HepG2 (cell line): ENCODE results near the gene SSBP4. TPM values are rescaled to one million over a fixed set of nuclear protein-coding genes. Genes with fewer than 3 reads are reported as not detected.

Experiments used
- HNRNPLL ChIP-seq: fragments of 200-400 bp; formaldehyde crosslinking; IDR thresholded peaks from 2 replicates; pipeline ENCODE4 v1.6.1; 2017; ENCODE audit warnings: mild to moderate bottlenecking, low read depth, low read length; ENCODE audit not compliant: poor library complexity, severe bottlenecking
- LCORL ChIP-seq, 2 experiments: fragments of 450-650 bp in 1 of 2; sonication (generic) in 1 of 2; formaldehyde crosslinking in 1 of 2; IDR thresholded peaks; 2 replicates each; pipeline versions ENCODE4 v1.5.0 to v1.6.1; 2017 to 2020; ENCODE audit warnings: antibody characterized with exemption in 1 of 2, missing genetic modification reagents in 1 of 2
- NFIC ChIP-seq: IDR thresholded peaks from 2 replicates; pipeline ENCODE4 v1.6.1; 2012; ENCODE audit warnings: mild to moderate bottlenecking, low read length, inconsistent platforms
- RAD21 ChIP-seq: fragments of 450-650 bp; formaldehyde crosslinking; IDR thresholded peaks from 2 replicates; pipeline ENCODE4 v1.5.0; 2020; ENCODE audit warnings: mild to moderate bottlenecking
- REL ChIP-seq: sonication (generic); formaldehyde crosslinking; conservative IDR thresholded peaks from 2 replicates; pipeline ENCODE4 v1.8.0; 2022; ENCODE audit warnings: mild to moderate bottlenecking, missing genetic modification reagents, moderate library complexity
- RNF2 ChIP-seq: fragments of 450-650 bp; conservative IDR thresholded peaks from 2 replicates; pipeline ENCODE4 v1.6.1; 2016; ENCODE audit warnings: low read depth
- SIN3A ChIP-seq: IDR thresholded peaks from 2 replicates; pipeline ENCODE4 v1.6.1; 2011; ENCODE audit warnings: low read depth, mild to moderate bottlenecking, control low read depth, low read length, borderline replicate concordance
- SIX1 ChIP-seq: sonication (generic); formaldehyde crosslinking; IDR thresholded peaks from 2 replicates; pipeline ENCODE4 v1.4.0; 2020; ENCODE audit warnings: missing genetic modification reagents, borderline replicate concordance
- SNRNP70 ChIP-seq: fragments of 200-400 bp; formaldehyde crosslinking; IDR thresholded peaks from 2 replicates; pipeline ENCODE4 v1.6.1; 2017; ENCODE audit warnings: mild to moderate bottlenecking, low read depth, low read length, moderate library complexity
- U2AF1 ChIP-seq: fragments of 200-400 bp; formaldehyde crosslinking; optimal IDR thresholded peaks from 2 replicates; pipeline ENCODE3; 2017; ENCODE audit warnings: mild to moderate bottlenecking, low read depth, low read length
- ZBTB21 ChIP-seq: sonication (generic); formaldehyde crosslinking; IDR thresholded peaks from 2 replicates; pipeline ENCODE4 v1.4.0; 2020; ENCODE audit warnings: missing genetic modification reagents
- ZIK1 ChIP-seq: sonication (generic); formaldehyde crosslinking; IDR thresholded peaks from 2 replicates; pipeline ENCODE4 v1.5.0; 2020; ENCODE audit warnings: mild to moderate bottlenecking, low read depth, missing genetic modification reagents, borderline replicate concordance
- ZNF180 ChIP-seq: sonication (generic); formaldehyde crosslinking; IDR thresholded peaks from 2 replicates; pipeline ENCODE4 v1.4.0; 2020; ENCODE audit warnings: low read depth, missing genetic modification reagents, borderline replicate concordance
- ZNF768 ChIP-seq: sonication (generic); formaldehyde crosslinking; IDR thresholded peaks from 2 replicates; pipeline ENCODE4 v1.4.0; 2020; ENCODE audit warnings: missing genetic modification reagents
- polyA plus RNA-seq, 8 experiments: library from polyadenylated mRNA; depleted of rRNA in 3 of 8; stranded (reverse) in 7 of 8; unstranded in 1 of 8; fragments of >200 nt; fragmentation: Illumina TruSeq in 4 of 8; extraction: Trizol in 4 of 8; gene quantifications; 2 replicates each; pipeline versions ENCODE4 v1.2.1 to v1.2.3, GENCODE V29; 2011 to 2016; ENCODE audit warnings: low read depth in 4 of 8, missing spikeins in 1 of 8, mixed read lengths in 1 of 8; ENCODE audit not compliant: insufficient read depth in 1 of 8
- total RNA-seq, 5 experiments: library from RNA; depleted of rRNA; stranded (reverse); fragments of >200 nt; fragmentation: Illumina TruSeq; extraction: Trizol; gene quantifications; 2 replicates each; pipeline ENCODE4 v1.2.3, GENCODE V29; 2016; ENCODE audit warnings: low read depth in 1 of 5
- TF ChIP-seq, protein P1 (sequence below): IDR thresholded peaks from 2 replicates; pipeline ENCODE4 v1.6.1; 2016; ENCODE audit warnings: missing biosample characterization, missing genetic modification reagents, low read depth
- TF ChIP-seq, protein P2 (sequence below): sonication (generic); formaldehyde crosslinking; IDR thresholded peaks from 2 replicates; pipeline ENCODE4 v1.5.1; 2020; ENCODE audit warnings: missing genetic modification reagents, mild to moderate bottlenecking, borderline replicate concordance
- TF ChIP-seq, protein P3 (sequence below): sonication (generic); formaldehyde crosslinking; IDR thresholded peaks from 2 replicates; pipeline ENCODE4 v1.4.0; 2020; ENCODE audit warnings: missing genetic modification reagents, borderline replicate concordance
- TF ChIP-seq, protein P4 (sequence below): sonication (generic); formaldehyde crosslinking; IDR thresholded peaks from 2 replicates; pipeline ENCODE4 v1.8.1; 2022; ENCODE audit warnings: mild to moderate bottlenecking, missing genetic modification reagents
- TF ChIP-seq, protein P5 (sequence below): sonication (generic); formaldehyde crosslinking; IDR thresholded peaks from 2 replicates; pipeline ENCODE4 v1.9.0; 2022; ENCODE audit warnings: low read depth, missing genetic modification reagents
- TF ChIP-seq, protein P6 (sequence below): sonication (generic); formaldehyde crosslinking; IDR thresholded peaks from 2 replicates; pipeline ENCODE4 v1.4.0; 2020; ENCODE audit warnings: missing genetic modification reagents, low read depth, mild to moderate bottlenecking, borderline replicate concordance

The SSBP4 gene
- total and polyA plus RNA-seq, 2 of the 13 experiments (the other 11 are each of a cell fraction or from before 2014, with no cell fraction given): 20.8 to 39.5 TPM

DNA sequence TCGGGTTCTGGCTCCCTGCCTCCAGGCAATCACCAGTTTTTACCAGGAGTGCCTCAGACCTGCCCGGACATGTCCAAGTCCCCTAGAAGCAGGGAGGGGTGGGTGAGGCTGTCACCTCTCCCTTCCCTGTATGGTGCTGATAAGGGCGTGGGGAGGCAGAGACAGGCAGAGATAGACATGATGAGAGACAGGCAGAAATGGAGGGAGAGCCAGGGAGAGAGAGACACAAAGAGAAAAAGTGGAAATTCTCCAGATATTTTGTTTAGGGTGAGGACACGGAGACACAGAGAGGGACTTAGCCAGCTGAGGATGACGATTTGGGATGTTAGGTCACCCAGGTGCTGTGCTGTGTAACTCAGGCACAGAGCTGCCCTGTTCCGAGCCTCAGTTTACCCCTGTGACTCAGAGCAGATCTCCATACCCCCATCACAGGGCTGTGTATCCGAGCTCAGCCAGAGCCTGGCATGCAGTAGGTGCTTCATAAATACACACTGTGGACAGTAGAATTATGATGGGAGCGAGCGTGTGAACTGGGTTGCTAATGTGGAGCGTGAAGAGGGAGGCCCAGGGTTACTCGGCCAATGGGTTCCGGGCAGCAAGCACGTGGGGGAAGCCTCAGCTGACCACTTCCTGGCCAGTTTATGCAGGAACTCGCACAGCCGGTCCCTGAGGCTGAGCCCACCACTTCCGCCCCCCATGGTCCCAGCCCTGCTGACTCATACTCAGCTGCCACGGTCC lies 45.1 kb upstream of the SSBP4 start (continued):
- TF ChIP-seq, protein P1, sequence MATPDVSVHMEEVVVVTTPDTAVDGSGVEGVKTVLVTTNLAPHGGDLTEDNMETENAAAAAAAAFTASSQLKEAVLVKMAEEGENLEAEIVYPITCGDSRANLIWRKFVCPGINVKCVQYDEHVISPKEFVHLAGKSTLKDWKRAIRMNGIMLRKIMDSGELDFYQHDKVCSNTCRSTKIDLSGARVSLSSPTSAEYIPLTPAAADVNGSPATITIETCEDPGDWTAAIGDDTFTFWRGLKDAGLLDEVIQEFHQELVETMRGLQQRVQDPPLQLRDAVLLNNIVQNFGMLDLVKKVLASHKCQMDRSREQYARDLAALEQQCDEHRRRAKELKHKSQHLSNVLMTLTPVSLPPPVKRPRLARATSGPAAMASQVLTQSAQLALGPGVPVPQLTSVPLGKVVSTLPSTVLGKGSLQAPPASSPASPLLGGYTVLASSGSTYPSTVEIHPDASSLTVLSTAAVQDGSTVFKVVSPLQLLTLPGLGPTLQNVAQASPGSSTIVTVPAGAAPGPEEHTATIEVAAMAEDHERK: no peak
- no peak for TF ChIP-seq SNRNP70
- TF ChIP-seq REL (CRISPR knock-in tag): no peak
- no peak for TF ChIP-seq SIN3A
- TF ChIP-seq, protein P2, sequence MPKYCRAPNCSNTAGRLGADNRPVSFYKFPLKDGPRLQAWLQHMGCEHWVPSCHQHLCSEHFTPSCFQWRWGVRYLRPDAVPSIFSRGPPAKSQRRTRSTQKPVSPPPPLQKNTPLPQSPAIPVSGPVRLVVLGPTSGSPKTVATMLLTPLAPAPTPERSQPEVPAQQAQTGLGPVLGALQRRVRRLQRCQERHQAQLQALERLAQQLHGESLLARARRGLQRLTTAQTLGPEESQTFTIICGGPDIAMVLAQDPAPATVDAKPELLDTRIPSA (CRISPR knock-in tag): no peak
- TF ChIP-seq, protein P3, sequence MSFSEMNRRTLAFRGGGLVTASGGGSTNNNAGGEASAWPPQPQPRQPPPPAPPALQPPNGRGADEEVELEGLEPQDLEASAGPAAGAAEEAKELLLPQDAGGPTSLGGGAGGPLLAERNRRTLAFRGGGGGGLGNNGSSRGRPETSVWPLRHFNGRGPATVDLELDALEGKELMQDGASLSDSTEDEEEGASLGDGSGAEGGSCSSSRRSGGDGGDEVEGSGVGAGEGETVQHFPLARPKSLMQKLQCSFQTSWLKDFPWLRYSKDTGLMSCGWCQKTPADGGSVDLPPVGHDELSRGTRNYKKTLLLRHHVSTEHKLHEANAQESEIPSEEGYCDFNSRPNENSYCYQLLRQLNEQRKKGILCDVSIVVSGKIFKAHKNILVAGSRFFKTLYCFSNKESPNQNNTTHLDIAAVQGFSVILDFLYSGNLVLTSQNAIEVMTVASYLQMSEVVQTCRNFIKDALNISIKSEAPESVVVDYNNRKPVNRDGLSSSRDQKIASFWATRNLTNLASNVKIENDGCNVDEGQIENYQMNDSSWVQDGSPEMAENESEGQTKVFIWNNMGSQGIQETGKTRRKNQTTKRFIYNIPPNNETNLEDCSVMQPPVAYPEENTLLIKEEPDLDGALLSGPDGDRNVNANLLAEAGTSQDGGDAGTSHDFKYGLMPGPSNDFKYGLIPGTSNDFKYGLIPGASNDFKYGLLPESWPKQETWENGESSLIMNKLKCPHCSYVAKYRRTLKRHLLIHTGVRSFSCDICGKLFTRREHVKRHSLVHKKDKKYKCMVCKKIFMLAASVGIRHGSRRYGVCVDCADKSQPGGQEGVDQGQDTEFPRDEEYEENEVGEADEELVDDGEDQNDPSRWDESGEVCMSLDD (CRISPR knock-in tag): no peak
- TF ChIP-seq, protein P4, sequence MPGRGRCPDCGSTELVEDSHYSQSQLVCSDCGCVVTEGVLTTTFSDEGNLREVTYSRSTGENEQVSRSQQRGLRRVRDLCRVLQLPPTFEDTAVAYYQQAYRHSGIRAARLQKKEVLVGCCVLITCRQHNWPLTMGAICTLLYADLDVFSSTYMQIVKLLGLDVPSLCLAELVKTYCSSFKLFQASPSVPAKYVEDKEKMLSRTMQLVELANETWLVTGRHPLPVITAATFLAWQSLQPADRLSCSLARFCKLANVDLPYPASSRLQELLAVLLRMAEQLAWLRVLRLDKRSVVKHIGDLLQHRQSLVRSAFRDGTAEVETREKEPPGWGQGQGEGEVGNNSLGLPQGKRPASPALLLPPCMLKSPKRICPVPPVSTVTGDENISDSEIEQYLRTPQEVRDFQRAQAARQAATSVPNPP: no peak
- TF ChIP-seq RNF2: peak; percentile 52; the same call in 1 of the 2 replicates
- TF ChIP-seq, protein P5, sequence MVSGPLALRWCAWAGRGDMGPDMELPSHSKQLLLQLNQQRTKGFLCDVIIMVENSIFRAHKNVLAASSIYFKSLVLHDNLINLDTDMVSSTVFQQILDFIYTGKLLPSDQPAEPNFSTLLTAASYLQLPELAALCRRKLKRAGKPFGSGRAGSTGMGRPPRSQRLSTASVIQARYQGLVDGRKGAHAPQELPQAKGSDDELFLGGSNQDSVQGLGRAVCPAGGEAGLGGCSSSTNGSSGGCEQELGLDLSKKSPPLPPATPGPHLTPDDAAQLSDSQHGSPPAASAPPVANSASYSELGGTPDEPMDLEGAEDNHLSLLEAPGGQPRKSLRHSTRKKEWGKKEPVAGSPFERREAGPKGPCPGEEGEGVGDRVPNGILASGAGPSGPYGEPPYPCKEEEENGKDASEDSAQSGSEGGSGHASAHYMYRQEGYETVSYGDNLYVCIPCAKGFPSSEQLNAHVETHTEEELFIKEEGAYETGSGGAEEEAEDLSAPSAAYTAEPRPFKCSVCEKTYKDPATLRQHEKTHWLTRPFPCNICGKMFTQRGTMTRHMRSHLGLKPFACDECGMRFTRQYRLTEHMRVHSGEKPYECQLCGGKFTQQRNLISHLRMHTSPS (CRISPR knock-in tag): no peak
- TF ChIP-seq ZNF768: peak; percentile 90
- TF ChIP-seq, protein P6, sequence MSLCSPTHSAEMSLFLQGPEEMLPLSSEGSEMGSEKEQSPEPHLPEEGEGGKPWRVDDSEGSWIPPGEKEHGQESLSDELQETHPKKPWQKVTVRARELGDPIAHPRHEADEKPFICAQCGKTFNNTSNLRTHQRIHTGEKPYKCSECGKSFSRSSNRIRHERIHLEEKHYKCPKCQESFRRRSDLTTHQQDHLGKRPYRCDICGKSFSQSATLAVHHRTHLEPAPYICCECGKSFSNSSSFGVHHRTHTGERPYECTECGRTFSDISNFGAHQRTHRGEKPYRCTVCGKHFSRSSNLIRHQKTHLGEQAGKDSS (CRISPR knock-in tag): no peak
- TF ChIP-seq ZIK1 (CRISPR knock-in tag): peak; percentile 88; the same call in 1 of the 2 replicates
- TF ChIP-seq RAD21 (CRISPR knock-in tag): no peak
- TF ChIP-seq SIX1: no peak
- TF ChIP-seq HNRNPLL: no peak
- TF ChIP-seq NFIC: peak; percentile 46; the same call in 1 of the 2 replicates
- no peak for TF ChIP-seq ZNF180 (CRISPR knock-in tag)
- TF ChIP-seq ZBTB21: no peak
- no peak for TF ChIP-seq LCORL (IDR thresholded peaks at IDR 0.05)
- TF ChIP-seq LCORL (CRISPR knock-in tag; IDR thresholded peaks at IDR 0.05): no peak; the same call in 1 of the 2 replicates
- TF ChIP-seq U2AF1: no peak
